ENCODE results near the gene ASB2. TPM values are rescaled to one million over a fixed set of nuclear protein-coding genes. Genes with fewer than 3 reads are reported as not detected.

ASB2 gene
- total and polyA plus RNA-seq, 2 of the 13 experiments (the other 11 are each of a cell fraction or from before 2014, with no cell fraction given): 0.82 to 4.1 TPM

GRCh38 chr14:93987376-93987775 is 11.0 kb upstream of the ASB2 start:
- ChIA-PET CTCF (ENCODE audit: low intra/inter-chr PET ratio, low total read pairs) (no interaction called here), POLR2A (no interaction called here)
- 38% methylated on average over 10 of the region's 12 CpGs for WGBS (ENCODE audit: low lambda C conversion rate)
- Histone ChIP-seq H3K4me1 (ENCODE audit: insufficient read depth, low read length) (peaks cover 61% of the 10 kb centered on the region), H3K27me3 (ENCODE audit: control insufficient read depth in 1 of 2, insufficient read depth in 2 of 2, low read length in 2 of 2) (peaks cover 2 to 28% of the 10 kb centered on the region in 2 experiments; a peak in 4 of 5 replicates), H3K79me2 (ENCODE audit: insufficient read depth, low read length) (no peaks in the 10 kb centered on the region), H3K36me3 (replicated peaks in 1 of 2; ENCODE audit: control insufficient read depth in 1 of 2, insufficient read depth in 2 of 2, low read length in 2 of 2) (no peaks in the 10 kb centered on the region), H2AFZ (ENCODE audit: low read length) (no peak overlapping the region), H3K27ac (ENCODE audit: extremely low read length, insufficient read depth, low read length) (no peak overlapping the region), H4K20me1 (ENCODE audit: insufficient read depth, low read length) (no peaks in the 10 kb centered on the region), H3K4me2 (ENCODE audit: low read depth, low read length) (peak overlapping the region; percentile 47), H3K9me3 (ENCODE audit: low read length) (no peaks in the 10 kb centered on the region), H3K4me3 (replicated peaks in 1 of 3; ENCODE audit: insufficient read depth in 1 of 3, low read depth in 2 of 3, low read length in 3 of 3) (no peak overlapping the region; a peak in 1 of 6 replicates), H3K9ac (ENCODE audit: insufficient read depth, low read depth, low read length) (no peak overlapping the region)
- in situ Hi-C loops (cut with HindIII; ENCODE audit: extremely low pct_ligation_motif_present, low pct_unique_long_range_greater_than_20kb): no loop called here
- no peak for FAIRE-seq
- DNase-seq (ENCODE audit: low spot score): no peak
- peak; percentile 9; the same call in 2 of the 3 replicates for ATAC-seq
- intact Hi-C loops (cut with micrococcal nuclease; ENCODE audit: unreplicated experiment): no loop called here
- no peak for TF ChIP-seq TFE3 (CRISPR knock-in tag; IDR thresholded peaks at IDR 0.05)
- TF ChIP-seq ZNF747 (CRISPR knock-in tag; IDR thresholded peaks at IDR 0.05; ENCODE audit: borderline replicate concordance): no peak
- peak; percentile 4 for TF ChIP-seq XRCC5 (optimal IDR thresholded peaks at IDR 0.05; ENCODE audit: low read length)
- TF ChIP-seq ZNF687 (CRISPR knock-in tag; IDR thresholded peaks at IDR 0.05): peak; percentile 47; the same call in 1 of the 2 replicates
- no peak for TF ChIP-seq KDM5A (IDR thresholded peaks at IDR 0.05; ENCODE audit: borderline replicate concordance, low read length)
- no peak for TF ChIP-seq HOMEZ (CRISPR knock-in tag; IDR thresholded peaks at IDR 0.05; ENCODE audit: low read depth)
- TF ChIP-seq GZF1 (CRISPR knock-in tag; IDR thresholded peaks at IDR 0.05): no peak
- BruUV-seq (replicated peaks): no TSS peak
